Mesenchymal stem cell (in vitro differentiated cells and primary cell): Measurements from ENCODE around the gene NCSTN.
A peak's percentile ranks its signal among the peaks of the same experiment; 100 is the strongest.

ENCODE experiments used
- DNase-seq: peaks from one replicate; pipeline ENCODE4 v3.0.0-alpha.2; 2013
- H2AFZ ChIP-seq: one replicate; pipeline ENCODE4 v1.6.1; 2013; ENCODE audit warnings: low read depth, mild to moderate bottlenecking, control low read depth, inconsistent platforms, low read length, moderate library complexity
- H2AK5ac ChIP-seq: 2 replicates; pipeline ENCODE4 v1.6.1; 2013; ENCODE audit warnings: low read length, moderate library complexity, mild to moderate bottlenecking, inconsistent platforms; ENCODE audit not compliant: severe bottlenecking
- H2BK120ac ChIP-seq: one replicate; pipeline ENCODE4 v1.6.1; 2013; ENCODE audit warnings: low read depth, mild to moderate bottlenecking, inconsistent platforms, low read length, moderate library complexity
- H2BK12ac ChIP-seq, 2 experiments: one replicate each; pipeline ENCODE4 v1.6.1; 2013; ENCODE audit warnings: inconsistent platforms in 2 of 2, low read length in 2 of 2, mild to moderate bottlenecking in 2 of 2, moderate library complexity in 2 of 2, control low read depth in 1 of 2
- H2BK15ac ChIP-seq: one replicate; pipeline ENCODE4 v1.6.1; 2013; ENCODE audit warnings: mild to moderate bottlenecking, low read depth, inconsistent platforms; ENCODE audit not compliant: poor library complexity, severe bottlenecking
- H2BK5ac ChIP-seq: 2 replicates; pipeline ENCODE4 v1.6.1; 2013; ENCODE audit warnings: low read depth, mild to moderate bottlenecking, low read length, control low read depth, inconsistent platforms; ENCODE audit not compliant: poor library complexity, severe bottlenecking
- H3K14ac ChIP-seq, 2 experiments: one replicate each; pipeline ENCODE4 v1.6.1; 2013; ENCODE audit warnings: inconsistent platforms in 2 of 2, low read length in 2 of 2, control low read depth in 1 of 2, mild to moderate bottlenecking in 1 of 2, moderate library complexity in 1 of 2
- H3K18ac ChIP-seq, 2 experiments: one replicate each; pipeline ENCODE4 v1.6.1; 2013; ENCODE audit warnings: inconsistent platforms in 2 of 2, low read length in 2 of 2, control low read depth in 1 of 2, low read depth in 1 of 2, mild to moderate bottlenecking in 1 of 2
- H3K23ac ChIP-seq, 2 experiments: one replicate each; pipeline ENCODE4 v1.6.1; 2013; ENCODE audit warnings: inconsistent platforms in 2 of 2, low read length in 2 of 2, mild to moderate bottlenecking in 2 of 2, moderate library complexity in 2 of 2, control low read depth in 1 of 2
- H3K27ac ChIP-seq: 2 replicates; pipeline ENCODE4 v1.5.1; 2013; ENCODE audit warnings: mild to moderate bottlenecking, moderate library complexity, low read length, control low read depth, inconsistent platforms; ENCODE audit not compliant: poor library complexity, severe bottlenecking
- H3K27me3 ChIP-seq, 2 experiments: 2 replicates each; pipeline versions ENCODE4 v1.6.1 to v1.7.0; 2013; ENCODE audit warnings: low read length in 2 of 2, mild to moderate bottlenecking in 2 of 2, moderate library complexity in 2 of 2, control low read depth in 1 of 2, inconsistent platforms in 1 of 2; ENCODE audit not compliant: control insufficient read depth in 1 of 2, insufficient read depth in 1 of 2
- H3K36me3 ChIP-seq, 2 experiments: 2 replicates each; pipeline versions ENCODE4 v1.6.1 to v1.7.0; 2013; ENCODE audit warnings: low read length in 2 of 2, control low read depth in 1 of 2, inconsistent platforms in 1 of 2, low read depth in 1 of 2, mild to moderate bottlenecking in 1 of 2; ENCODE audit not compliant: insufficient read depth in 2 of 2, control insufficient read depth in 1 of 2
- H3K4ac ChIP-seq, 2 experiments: one replicate each; pipeline ENCODE4 v1.6.1; 2013; ENCODE audit warnings: inconsistent platforms in 2 of 2, low read length in 2 of 2, mild to moderate bottlenecking in 2 of 2, moderate library complexity in 2 of 2, control low read depth in 1 of 2, low read depth in 1 of 2
- H3K4me1 ChIP-seq: 2 replicates; pipeline ENCODE4 v1.6.1; 2013; ENCODE audit warnings: low read depth, low read length, control low read depth; ENCODE audit not compliant: control insufficient read depth, insufficient read depth
- H3K4me2 ChIP-seq: 2 replicates; pipeline ENCODE4 v1.6.1; 2013; ENCODE audit warnings: low read length, mild to moderate bottlenecking, inconsistent platforms; ENCODE audit not compliant: poor library complexity, severe bottlenecking
- H3K4me3 ChIP-seq, 2 experiments: 2 replicates each; pipeline versions ENCODE4 v1.5.1 to v1.7.0; 2013; ENCODE audit warnings: low read length in 2 of 2, mild to moderate bottlenecking in 2 of 2, control low read depth in 1 of 2, low read depth in 1 of 2; ENCODE audit not compliant: insufficient read depth in 1 of 2
- H3K79me1 ChIP-seq: replicated peaks from 2 replicates; pipeline ENCODE4 v1.6.1; 2013; ENCODE audit warnings: mild to moderate bottlenecking, control low read depth, low read length, inconsistent platforms; ENCODE audit not compliant: poor library complexity, severe bottlenecking
- H3K9ac ChIP-seq: 2 replicates; pipeline ENCODE4 v1.7.0; 2013; ENCODE audit warnings: mild to moderate bottlenecking, low read length, moderate library complexity
- H3K9me3 ChIP-seq: 2 replicates; pipeline ENCODE4 v1.7.0; 2013; ENCODE audit warnings: mild to moderate bottlenecking, low read length; ENCODE audit not compliant: control insufficient read depth
- H4K8ac ChIP-seq: one replicate; pipeline ENCODE4 v1.6.1; 2013; ENCODE audit warnings: inconsistent platforms, mild to moderate bottlenecking, low read length, moderate library complexity
- H4K91ac ChIP-seq: one replicate; pipeline ENCODE4 v1.6.1; 2013; ENCODE audit warnings: mild to moderate bottlenecking, low read length, inconsistent platforms
- WGBS: methylation state at CpG from one replicate; pipeline ENCODE4 v1.1.7; 2013; ENCODE audit warnings: mixed read lengths; 5-methylcytosine and 5-hydroxymethylcytosine counted together

Gene NCSTN

GRCh38 chr1:160330119-160330518 lies 13.1 kb upstream of the NCSTN start:
- no peak overlapping the region for H3K18ac ChIP-seq

GRCh38 chr1:160332516-160332915 lies 10.7 kb upstream of the NCSTN start:
- H3K4me2 ChIP-seq = no peak overlapping the region
- H3K79me1 ChIP-seq = peaks cover 14% of the 10 kb centered on the region
- no peak overlapping the region for H3K14ac ChIP-seq
- no peak overlapping the region for H3K9ac ChIP-seq
- no peak overlapping the region for H4K91ac ChIP-seq
- no peak for DNase-seq
- no peak overlapping the region for H2BK15ac ChIP-seq
- no peak overlapping the region for H4K8ac ChIP-seq
- H2AFZ ChIP-seq = no peak overlapping the region
- no peak overlapping the region for H2BK120ac ChIP-seq
- peaks cover 36 to 99% of the 10 kb centered on the region in 2 experiments for H3K36me3 ChIP-seq
- no peak overlapping the region for H2BK5ac ChIP-seq
- H2AK5ac ChIP-seq = no peak overlapping the region
- no peak overlapping the region for H3K27ac ChIP-seq
- no peaks in the 10 kb centered on the region for H3K27me3 ChIP-seq
- no peak overlapping the region for H3K4me3 ChIP-seq
- no peak overlapping the region for H2BK12ac ChIP-seq
- H3K18ac ChIP-seq = no peak overlapping the region
- H3K9me3 ChIP-seq = no peaks in the 10 kb centered on the region
- H3K4me1 ChIP-seq = no peaks in the 10 kb centered on the region
- H3K23ac ChIP-seq = no peak overlapping the region
- H3K4ac ChIP-seq = no peak overlapping the region

More at GRCh38 chr1:160330119-160330518, 13.1 kb upstream of the NCSTN start:
- Histone ChIP-seq H3K36me3 (peaks cover 42 to 97% of the 10 kb centered on the region in 2 experiments), H2AK5ac (no peak overlapping the region), H3K27me3 (no peaks in the 10 kb centered on the region), H3K4me2 (no peak overlapping the region), H2BK15ac (no peak overlapping the region), H3K23ac (no peak overlapping the region), H3K79me1 (peaks cover 21% of the 10 kb centered on the region), H3K9ac (no peak overlapping the region), H2BK5ac (no peak overlapping the region), H4K8ac (no peak overlapping the region), H3K4me3 (no peak overlapping the region), H3K27ac (no peak overlapping the region), H3K4me1 (no peaks in the 10 kb centered on the region), H2BK12ac (no peak overlapping the region), H3K4ac (no peak overlapping the region), H4K91ac (no peak overlapping the region), H3K9me3 (no peaks in the 10 kb centered on the region), H3K14ac (no peak overlapping the region), H2BK120ac (no peak overlapping the region), H2AFZ (no peak overlapping the region)
- DNase-seq = no peak

- H3K27me3 ChIP-seq = no peaks in the 10 kb centered on the region
- H3K4me1 ChIP-seq = no peaks in the 10 kb centered on the region
- no peaks in the 10 kb centered on the region for H3K79me1 ChIP-seq
- no peak overlapping the region for H2BK12ac ChIP-seq
- H3K4me3 ChIP-seq = no peak overlapping the region
- 96% methylated on average over 4 of the region's 4 CpGs for WGBS
- no peak overlapping the region for H2BK15ac ChIP-seq
- no peak overlapping the region for H4K8ac ChIP-seq
- DNase-seq = no peak
- H3K4me2 ChIP-seq = no peak overlapping the region
- no peak overlapping the region for H2BK5ac ChIP-seq
- H3K27ac ChIP-seq = no peak overlapping the region
- H3K18ac ChIP-seq = no peak overlapping the region
- no peak overlapping the region for H3K9ac ChIP-seq
- no peak overlapping the region for H2AK5ac ChIP-seq
- no peak overlapping the region for H3K14ac ChIP-seq
- no peak overlapping the region for H3K23ac ChIP-seq
- peaks cover 5 to 74% of the 10 kb centered on the region in 2 experiments for H3K36me3 ChIP-seq
- no peak overlapping the region for H2AFZ ChIP-seq
- H2BK120ac ChIP-seq = no peak overlapping the region
- H4K91ac ChIP-seq = no peak overlapping the region
- H3K4ac ChIP-seq = no peak overlapping the region
- H3K9me3 ChIP-seq = no peaks in the 10 kb centered on the region
These were observed 4.6 kb upstream of the NCSTN start for GRCh38 chr1:160338580-160338979.

GRCh38 chr1:160340146-160340545 lies 3.0 kb upstream of the NCSTN start:
- DNase-seq = no peak
- H3K79me1 ChIP-seq = peaks cover 2% of the 10 kb centered on the region
- H3K9me3 ChIP-seq = no peaks in the 10 kb centered on the region
- no peak overlapping the region for H2BK5ac ChIP-seq
- no peak overlapping the region for H4K8ac ChIP-seq
- no peak overlapping the region for H3K27ac ChIP-seq
- H3K4me1 ChIP-seq = no peaks in the 10 kb centered on the region
- no peak overlapping the region for H2BK15ac ChIP-seq
- no peak overlapping the region for H3K18ac ChIP-seq
- no peak overlapping the region for H3K14ac ChIP-seq
- no peak overlapping the region for H2AK5ac ChIP-seq
- H3K4ac ChIP-seq = no peak overlapping the region
- H2BK12ac ChIP-seq = no peak overlapping the region
- H3K4me2 ChIP-seq = no peak overlapping the region
- WGBS = 100% methylated on average over 2 of the region's 3 CpGs
- H3K23ac ChIP-seq = no peak overlapping the region
- peak overlapping the region in 1 of 2 experiments; percentile 96 for H3K4me3 ChIP-seq
- H2BK120ac ChIP-seq = no peak overlapping the region
- peak overlapping the region; percentile 99 for H3K9ac ChIP-seq
- peaks cover 5 to 64% of the 10 kb centered on the region in 2 experiments for H3K36me3 ChIP-seq
- no peak overlapping the region for H4K91ac ChIP-seq
- H2AFZ ChIP-seq = no peak overlapping the region
- H3K27me3 ChIP-seq = no peaks in the 10 kb centered on the region
